Stimulated activated CD8-positive, alpha-beta memory T cell treated with anti-CD3 and anti-CD28 coated beads, Interleukin-2, amount 100 ng/mL, for 48 hours (primary cell): Measurements from ENCODE around the gene IFNG.
A peak's percentile ranks its signal among the peaks of the same experiment; 100 is the strongest.

Experiments
- DNase-seq, 2 donors: peaks; one replicate each; pipeline ENCODE4 v3.0.0-alpha.2; 2020; ENCODE audit warnings: low read depth in 2 of 2

The IFNG gene

GRCh38 chr12:68115281-68115680 is 44.3 kb downstream of the IFNG start:
- DNase-seq: no peak

- DNase-seq: no peak
Measured at GRCh38 chr12:68114606-68115005, 44.9 kb downstream of the IFNG start.

- DNase-seq: peak; percentile 35 to 45
Measured at GRCh38 chr12:68113644-68114043, 45.9 kb downstream of the IFNG start.

- no peak for DNase-seq
Measured at GRCh38 chr12:68111995-68112394, 47.5 kb downstream of the IFNG start.

GRCh38 chr12:68109444-68110217 is 49.9 kb downstream of the IFNG start:
- DNase-seq: no peak

GRCh38 chr12:68109001-68109400 is 50.5 kb downstream of the IFNG start:
- DNase-seq: no peak

GRCh38 chr12:68106660-68107059 is 52.9 kb downstream of the IFNG start:
- no peak for DNase-seq

- DNase-seq: no peak
Measured at GRCh38 chr12:68106160-68106559, 53.4 kb downstream of the IFNG start.
